HG03060 (cell line): ENCODE results near the gene SLC47A1.

Source experiments
- ATAC-seq: cut with Tn5 transposase; IDR thresholded peaks from one replicate; pipeline ENCODE4 v1.9.1; 2021; ENCODE audit warnings: low read depth, moderate number of reproducible peaks; ENCODE audit not compliant: unreplicated experiment

SLC47A1 gene

DNA sequence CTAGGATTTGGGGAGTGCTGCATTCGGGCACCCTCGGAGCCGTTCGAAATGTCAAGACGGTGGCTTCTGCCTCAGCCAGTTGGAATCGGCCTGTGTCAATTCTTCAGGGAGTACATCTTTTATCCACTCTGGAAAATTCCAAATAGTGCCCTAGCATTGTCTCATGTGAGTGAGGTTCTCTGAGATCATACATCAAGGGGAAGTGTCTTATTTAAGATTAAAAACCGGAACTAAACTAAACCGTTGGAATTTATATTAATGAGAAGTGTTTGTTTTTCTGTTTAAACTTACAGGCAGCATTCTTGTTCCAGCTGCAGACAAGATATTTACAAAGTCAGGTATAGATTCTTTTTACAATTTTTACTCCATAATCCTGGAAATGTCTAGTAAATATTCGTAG is 56.8 kb downstream of the SLC47A1 start:
- ATAC-seq = no peak

DNA sequence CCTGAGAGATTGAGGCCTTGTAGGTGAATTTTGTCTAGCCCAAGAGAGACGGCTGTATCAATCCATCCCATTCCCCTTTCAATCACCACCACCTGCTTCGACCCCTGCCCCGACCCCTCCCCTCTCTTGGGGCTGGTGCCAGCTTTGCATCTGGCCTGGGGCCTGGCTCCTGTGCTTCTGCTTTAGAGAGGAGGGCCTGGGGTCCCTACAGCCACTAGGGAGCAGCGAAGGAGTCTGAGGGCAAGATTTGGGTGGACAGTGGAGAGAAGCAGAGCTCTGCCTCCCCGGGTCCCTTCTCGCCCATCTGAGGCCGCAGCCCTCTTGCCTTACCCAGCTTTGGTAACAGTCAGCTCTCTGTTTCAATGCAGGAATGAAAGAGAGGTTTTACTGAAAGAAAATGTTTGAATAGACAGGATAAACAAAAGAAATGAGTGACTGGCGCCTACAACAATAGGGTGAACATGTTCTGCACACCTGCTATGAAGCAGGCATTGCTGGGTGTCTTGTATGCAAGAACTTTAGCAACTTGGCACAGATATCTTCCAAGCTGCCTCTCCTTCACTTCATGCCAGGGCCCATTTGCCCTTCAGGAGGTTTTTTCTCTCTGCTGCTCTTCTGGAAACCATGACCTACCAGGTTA is 57.4 kb downstream of the SLC47A1 start:
- no peak for ATAC-seq

DNA sequence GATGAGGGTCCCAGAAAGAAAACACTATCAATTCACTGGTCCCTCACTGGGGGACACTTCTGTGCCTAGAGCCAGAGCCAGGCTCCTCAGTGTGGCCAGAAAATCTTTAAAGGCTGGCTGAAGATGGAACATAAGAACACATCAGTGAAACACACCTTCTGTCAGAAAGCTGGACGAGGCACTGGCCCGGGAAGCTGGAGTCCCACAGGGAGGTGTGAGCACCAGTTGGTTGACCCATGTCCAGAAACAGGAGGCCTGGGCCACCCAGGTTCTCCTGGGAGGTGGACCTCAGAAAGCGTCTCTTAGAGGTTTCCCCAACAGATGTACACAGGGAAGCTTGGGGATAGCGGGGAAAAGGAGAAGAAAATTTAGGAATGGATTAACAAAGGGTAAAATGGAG is 58.7 kb downstream of the SLC47A1 start:
- no peak for ATAC-seq

DNA sequence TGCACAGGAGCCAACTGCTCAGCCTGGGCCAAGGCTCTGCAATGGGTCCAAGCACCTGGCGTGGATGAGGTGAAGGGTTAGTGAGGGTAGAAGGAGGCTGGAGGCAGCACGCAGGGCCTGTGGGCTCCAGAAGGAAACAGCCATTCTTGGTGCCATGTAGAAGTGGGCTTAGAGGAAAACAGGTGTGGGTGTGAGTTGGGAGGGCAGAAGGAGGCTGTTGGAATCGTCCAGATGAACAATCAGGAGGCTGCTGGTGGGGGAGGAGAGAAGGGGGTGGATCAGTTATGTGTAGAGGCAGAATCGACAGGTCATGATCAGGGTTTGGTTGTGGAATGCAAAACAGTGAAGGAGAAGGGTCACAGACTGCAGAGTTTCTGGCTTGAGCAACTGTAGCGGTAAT is 63.2 kb downstream of the SLC47A1 start:
- ATAC-seq = no peak

DNA sequence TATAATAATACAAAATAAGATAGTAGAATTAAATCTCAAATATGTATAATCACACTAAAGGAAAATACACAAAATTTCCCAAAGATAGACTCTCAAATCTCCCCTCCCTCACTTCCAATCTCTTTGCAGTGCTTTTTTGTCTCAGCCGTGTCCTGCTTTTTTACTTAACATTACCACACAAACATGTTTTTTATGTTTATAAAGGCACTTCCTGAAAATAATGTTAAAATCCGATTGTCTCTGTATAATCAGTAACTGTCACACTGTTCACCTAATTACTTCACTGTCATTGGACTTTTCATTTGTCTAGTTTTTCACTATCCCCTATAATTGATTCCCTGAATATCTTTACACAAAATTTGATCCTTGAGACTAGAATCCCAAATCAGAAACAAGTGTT is 76.7 kb downstream of the SLC47A1 start:
- no peak for ATAC-seq

DNA sequence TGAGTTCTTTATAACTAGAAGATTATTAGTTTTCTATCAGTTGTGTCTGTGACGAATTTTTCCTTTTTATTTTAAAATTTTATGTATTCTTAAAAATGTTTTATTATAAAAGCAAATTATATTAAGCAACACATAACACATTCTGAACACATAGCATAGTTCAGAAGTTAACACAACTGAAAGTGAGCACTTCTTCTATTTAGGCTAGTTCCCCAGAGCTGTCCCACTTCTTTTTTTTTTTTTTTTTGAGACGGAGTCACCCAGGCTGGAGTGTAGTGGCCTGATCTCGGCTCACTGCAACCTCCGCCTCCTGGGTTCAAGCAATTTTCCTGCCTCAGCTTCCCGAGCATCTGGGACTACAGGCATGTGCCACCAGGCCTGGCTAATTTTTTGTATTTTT is 77.2 kb downstream of the SLC47A1 start:
- no peak for ATAC-seq

DNA sequence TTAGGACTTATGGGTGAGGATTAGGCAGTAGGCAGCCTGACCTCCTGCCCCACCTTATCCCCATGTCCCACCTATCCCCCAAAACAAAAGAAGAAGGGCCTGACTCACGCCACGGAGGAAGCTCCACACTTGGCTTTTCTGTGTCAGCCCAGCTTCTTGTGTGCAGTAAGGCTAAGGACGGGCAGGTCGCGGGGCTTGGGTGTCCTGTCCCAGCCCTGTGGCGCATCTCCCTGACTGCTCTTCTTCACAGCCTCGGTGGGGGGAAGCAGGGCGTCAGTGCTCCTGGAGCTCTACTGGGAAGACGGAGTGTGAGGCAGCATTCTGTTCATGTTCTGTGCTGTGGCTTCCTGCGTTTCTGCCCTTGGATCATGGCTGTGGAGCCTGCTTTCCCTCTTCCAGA is 80.3 kb downstream of the SLC47A1 start:
- no peak for ATAC-seq

DNA sequence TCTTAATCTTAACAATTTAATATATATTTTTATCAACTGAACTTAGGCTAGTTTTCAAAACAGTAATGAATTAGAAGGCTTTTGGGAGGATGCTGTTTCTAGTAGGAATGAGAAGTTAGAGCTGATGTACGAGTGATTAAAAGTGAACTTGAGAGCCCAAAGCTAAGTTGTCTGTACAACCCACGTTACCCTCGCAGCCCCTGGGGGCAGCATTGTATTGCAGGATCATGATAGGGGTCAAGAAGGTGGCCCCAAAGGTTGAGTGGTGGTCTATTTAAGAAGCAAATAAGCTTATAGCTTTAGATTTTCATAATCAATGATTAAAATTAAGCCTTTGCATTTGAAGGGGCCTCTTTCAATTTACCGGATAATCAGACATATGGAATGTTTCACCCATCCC is 81.2 kb downstream of the SLC47A1 start:
- ATAC-seq = no peak

DNA sequence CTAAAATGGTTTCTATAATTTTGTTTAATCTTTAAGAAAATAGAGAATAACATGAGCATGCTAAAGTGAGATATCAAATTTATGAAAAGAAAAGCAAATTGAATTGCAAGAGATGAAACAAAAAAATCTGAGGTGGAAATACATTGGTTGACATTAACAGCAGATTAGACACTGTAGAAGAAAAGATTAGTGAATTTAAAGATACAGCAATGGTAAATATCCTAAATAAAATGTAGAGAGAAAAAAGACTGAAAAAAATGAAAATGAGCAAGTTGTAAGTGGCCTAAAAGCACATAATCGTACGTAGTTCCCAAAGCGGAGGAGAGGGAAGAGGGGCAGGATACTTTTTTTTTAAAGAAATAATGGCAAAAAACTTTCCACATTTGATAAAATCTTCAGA is 84.4 kb downstream of the SLC47A1 start:
- no peak for ATAC-seq

DNA sequence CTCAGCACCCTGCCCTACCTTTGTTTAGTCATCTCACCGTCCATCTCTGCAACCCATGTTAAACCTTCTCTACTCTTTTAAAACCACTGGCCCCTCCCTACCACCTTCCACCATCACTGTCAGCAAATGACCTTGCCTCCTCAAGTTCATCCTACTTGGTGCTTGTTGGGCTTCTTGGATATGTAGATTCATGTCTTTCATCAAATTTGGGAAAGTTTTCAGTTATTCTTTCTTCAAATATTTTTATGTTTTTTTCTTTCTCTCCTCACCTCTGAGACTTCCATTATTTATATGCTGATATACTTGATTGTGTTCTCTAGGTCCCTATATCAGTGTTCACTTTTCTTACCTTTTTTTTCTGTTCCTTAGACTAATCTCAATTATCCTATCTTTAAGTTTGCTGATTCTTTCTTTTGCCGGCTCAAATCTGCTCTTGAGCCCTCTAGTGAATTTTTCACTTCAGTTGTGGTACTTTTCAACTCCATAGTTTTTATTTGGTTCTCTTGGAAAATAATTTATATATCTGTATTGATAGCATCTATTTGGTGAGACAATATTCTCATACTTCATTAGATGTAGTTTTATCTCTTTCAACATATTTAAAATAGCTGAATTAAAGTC is 86.2 kb downstream of the SLC47A1 start:
- ATAC-seq = no peak

DNA sequence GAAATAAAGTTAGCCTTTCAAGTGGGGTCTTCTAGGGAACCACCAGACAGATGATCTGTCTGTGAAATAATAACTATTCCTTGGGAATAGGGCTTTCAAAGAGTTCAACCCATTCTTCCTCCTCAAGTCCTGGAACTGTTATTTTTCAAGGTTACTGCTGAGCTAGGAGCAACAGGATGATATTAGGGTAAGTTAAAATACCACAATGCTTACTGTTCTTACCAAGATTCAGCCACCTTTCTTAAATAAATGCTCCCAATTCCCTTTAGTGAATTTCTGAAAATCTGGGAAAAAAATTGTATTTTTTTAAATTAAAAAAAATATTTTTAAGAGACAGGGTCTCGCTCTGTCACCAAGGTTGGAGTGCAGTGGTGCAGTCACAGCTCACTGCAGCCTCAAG is 88.0 kb downstream of the SLC47A1 start:
- ATAC-seq = no peak

DNA sequence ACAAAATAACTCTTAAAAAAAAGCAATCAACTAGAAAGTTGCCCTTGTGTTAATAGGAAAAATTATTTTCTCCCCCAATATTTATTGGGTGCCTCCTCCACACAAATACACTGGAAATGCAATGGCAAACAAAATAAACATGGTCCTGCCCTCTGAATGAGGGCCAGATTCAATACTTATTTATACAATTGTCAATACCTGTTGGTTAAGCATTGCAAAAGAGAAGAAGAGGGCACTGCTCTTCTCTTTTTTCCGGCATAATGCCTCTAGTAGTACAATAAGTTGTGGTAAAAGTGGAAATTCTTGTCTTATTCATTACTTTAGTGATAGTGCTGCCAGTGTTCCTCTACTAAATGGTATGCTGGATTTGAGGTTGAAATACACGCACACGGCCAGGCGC is 92.4 kb downstream of the SLC47A1 start:
- ATAC-seq = no peak
